ENCODE measurements around the gene PSMA2.

PSMA2 gene

DNA sequence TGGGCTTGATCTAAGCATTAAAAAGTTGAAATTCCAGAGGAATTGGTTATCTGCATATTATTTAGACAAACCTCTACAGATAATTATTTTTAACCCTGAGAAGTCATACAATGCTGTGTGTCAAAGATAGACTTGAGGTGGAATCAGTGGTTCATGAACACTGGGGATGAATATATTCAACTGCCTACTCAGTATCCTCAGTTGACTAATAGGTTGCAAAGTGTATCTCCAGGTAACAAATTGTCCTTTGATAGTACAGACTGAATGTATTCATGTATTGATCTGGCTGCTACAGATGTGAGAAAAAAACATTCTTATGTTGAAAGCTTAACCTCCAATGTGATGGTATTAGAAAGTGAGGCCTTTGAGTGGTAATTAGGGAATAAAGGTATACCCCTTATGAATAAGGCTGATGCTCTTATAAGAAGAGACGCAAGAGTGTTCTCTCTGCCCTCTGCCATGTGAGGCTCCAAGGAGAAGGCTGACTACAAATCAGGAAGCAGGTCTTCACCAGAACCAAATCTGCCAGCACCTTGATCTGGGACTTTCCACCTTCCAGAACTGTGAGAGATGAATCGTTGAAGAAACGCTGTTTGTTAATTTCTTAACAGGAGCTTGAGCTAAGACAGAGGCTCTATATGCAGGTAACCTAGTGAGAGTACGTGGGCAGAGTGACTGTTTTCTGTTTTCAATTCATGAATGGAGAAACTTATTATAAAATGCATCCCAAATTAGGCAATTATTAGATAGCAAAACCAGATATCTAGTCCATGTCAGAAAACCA is 7.7 kb upstream of the PSMA2 start:
- DNase-seq, result no peak

DNA sequence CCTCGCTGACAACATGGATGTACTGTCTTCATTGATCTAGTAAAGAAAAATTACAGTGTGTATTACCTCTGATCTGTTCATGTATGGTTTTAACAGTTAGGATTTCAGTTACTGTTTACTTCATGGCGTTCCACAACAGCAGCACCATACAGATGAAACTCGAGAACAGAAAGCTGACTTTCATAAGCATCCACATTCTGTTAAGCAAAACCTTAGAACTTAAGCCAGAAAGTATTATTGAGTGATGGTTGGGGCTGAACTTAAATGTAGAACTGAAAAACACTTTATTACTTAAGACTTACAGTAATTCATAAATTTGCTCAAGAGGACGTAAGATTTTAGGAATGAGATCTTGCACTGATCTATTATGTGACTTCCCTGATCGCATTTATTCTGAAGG is 3.9 kb upstream of the PSMA2 start:
- no peak for DNase-seq

DNA sequence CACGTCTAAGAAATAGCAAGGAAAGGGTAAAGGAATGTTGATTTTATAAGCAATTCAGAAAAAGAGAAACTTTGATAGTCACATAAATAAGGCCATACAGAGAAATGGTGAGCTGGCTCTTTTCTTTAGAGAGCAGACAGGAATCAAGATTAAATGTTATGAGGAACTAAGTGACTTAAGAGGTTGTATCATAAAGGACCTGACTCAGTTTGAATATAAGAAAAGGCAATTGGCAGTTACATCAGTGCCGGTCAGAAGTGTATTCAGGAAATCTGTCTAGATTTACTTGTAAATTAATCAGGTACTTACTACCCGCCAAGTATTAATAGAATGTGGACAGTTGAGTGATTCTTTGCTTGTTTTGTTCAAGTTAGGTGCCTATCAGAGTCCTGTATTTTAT is 2.3 kb upstream of the PSMA2 start:
- no peak for DNase-seq

DNA sequence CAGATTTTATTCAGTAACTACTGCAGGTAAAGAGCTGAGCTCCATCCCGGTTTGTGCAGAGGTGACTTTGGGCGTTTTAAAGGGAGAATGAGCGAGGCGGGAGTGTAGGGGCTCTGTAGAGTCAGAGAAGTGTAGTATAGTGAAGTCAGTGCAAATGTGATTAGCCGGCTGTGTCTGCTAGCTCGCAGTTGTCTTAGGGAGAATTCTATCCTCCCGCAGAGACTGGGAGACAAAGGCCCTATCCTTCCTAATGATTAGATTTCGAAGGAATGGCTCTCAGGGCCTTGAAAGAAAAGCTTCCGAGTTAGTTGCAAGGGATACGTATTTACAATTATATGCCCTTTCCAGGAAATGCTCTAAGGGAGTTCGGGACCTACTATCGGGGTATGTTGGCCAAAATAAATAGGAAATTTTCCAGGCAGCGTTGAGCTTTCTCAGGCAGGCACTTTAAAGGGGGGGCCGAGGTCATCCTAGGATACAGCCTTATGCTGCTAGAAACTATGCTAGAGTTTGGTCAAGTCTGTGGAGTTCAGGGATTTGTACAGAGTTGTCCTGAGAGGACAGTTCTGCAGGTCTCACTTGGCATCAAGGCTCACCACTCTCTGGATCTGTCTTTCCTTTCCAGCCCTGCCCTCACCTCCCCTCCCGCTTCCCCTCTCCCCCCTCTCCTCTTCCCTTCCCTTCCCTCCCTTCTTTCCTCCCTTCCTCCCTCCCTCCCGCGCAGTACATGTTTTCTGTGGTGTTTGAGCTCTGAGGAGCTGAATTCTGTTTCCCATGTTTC is 1.0 kb upstream of the PSMA2 start:
- peak; percentile 13 for DNase-seq

DNA sequence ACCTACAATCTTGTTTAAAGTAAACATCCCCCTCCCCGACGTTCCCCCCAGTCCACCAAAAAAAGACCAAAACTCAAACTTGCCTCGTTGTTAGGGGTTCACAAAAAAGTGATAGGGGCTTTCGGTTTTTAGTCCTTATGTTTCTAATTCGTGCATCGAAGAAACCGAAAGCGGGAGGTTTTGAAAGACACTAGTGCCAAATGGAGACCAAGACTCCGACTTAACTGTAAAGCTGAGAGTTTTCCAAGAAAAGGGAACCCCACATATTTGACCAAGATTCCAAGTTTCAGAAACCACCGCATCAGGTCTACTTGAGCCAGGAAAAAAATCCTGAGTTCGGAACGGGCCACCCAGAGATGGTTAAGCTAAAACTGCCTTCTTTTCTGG is 534 bp downstream of the PSMA2 start:
- peak; percentile 49 for DNase-seq

DNA sequence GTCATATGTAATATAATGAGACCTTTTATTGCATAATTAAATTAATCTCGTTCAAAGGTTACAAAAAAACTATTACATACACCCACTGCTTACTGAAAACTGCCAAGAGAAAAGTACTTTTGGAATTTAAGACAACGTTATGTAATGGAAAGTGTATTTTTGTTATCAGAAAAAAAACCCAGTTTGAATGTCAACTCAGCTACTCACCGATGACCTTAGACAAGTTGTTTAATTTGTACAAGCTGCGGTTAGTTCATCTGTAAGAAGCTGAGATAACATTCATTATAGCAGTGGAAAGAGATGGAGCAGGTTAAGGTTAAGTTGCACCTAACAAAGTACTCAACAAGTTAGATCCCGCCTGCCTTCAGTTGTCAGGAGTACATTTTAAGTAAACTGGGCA is 1.1 kb downstream of the PSMA2 start:
- no peak for DNase-seq

DNA sequence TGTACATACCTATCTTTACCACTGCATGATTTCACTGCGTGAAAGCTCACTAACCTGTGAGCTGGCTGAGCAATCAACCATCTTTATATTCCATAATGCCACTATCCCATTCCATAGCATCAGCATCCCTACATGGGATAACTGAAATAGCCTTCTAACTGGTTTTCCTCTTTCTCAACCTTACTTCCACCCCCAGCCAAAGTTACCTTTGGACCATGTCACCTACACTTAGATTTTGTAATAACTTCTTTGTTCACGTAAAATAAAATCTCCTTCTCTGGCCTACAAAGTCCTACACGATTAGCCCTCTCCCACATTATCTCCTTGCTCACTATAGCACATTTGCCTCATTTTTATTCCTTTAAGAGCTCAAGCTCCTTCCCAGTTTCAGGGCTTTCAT is 2.5 kb downstream of the PSMA2 start:
- no peak for DNase-seq

DNA sequence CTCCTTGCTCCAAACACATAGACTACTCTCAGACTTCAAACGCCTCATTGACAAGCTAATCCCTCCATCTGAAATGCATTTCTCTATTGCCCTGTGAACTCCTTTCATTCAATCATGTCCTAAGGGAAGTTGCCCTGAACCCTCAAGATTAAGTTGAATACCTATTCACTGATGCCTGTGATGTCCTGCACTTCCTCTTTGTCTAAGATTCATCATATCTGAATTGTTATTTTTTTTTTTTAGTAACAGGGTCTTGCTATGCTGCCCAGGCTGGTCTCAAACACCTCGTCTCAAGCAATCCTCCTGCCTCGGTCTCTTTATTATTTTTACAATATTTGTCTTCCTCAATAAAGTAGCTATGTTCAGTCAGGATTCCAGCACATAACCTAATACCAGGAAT is 3.2 kb downstream of the PSMA2 start:
- DNase-seq, result no peak

DNA sequence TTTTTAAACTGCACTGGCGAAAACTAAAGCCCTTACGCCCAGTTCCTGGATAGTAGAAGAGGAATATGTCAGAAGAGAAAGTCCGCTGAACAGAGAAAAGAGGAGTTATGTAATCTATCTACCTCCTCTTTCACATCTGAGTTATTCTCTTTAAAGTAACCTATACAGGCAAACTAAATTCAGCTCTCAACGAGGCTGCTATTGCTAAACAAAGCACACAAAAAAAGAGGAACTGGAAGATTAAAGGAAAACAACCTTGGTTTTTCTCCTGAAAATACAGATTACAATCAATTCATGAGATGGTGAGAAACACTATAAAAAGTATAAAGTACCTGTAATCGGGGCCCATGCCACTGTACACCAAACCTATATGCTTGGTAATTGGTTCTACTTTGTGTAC is 5.8 kb downstream of the PSMA2 start:
- no peak for DNase-seq

DNA sequence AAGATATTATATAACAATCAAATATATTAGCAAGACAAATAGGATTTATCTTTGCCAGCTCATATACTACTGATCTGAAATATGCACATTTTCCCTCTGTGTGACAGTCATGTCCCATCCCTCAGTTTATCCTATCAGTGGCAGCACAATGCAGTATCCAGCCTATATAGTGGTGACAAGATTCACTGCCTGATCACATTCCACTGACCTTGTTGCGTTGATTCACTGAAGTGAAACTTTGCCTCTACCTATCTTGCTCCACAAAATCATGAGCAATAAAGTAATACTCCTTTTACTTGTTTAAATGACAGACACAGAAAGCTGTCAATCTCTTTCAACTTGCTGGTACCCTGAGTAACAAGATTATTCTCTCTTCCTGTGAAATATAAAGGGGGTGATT is 6.3 kb downstream of the PSMA2 start:
- no peak for DNase-seq

DNA sequence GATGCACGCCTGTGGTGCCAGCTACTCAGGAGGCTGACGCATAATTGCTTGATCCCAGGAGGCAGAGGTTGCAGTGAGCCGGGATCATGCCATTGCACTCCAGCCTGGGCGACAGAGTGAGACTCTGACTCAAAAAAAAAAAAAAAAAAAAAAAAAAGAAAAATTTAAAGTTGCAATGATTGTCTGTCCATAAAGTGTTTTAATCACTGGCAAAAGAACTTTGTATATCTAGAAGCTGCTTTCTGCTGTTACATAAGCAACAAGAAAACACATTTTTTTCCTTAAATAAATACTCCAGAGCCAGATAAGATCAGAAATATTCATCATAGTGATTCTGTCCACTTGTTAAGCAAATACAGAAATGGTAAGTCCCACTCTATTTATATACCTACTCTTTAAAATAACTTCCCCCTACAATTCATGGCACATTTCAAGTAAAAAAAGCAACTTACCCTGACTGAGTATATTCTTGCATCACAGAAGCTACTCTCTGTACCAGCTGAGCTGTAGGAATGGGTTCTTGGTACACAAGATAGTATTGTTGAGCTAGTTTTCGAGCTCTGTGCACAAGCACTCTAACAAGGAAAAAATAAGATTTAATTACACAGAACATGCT is 7.6 kb downstream of the PSMA2 start:
- no peak for DNase-seq

DNA sequence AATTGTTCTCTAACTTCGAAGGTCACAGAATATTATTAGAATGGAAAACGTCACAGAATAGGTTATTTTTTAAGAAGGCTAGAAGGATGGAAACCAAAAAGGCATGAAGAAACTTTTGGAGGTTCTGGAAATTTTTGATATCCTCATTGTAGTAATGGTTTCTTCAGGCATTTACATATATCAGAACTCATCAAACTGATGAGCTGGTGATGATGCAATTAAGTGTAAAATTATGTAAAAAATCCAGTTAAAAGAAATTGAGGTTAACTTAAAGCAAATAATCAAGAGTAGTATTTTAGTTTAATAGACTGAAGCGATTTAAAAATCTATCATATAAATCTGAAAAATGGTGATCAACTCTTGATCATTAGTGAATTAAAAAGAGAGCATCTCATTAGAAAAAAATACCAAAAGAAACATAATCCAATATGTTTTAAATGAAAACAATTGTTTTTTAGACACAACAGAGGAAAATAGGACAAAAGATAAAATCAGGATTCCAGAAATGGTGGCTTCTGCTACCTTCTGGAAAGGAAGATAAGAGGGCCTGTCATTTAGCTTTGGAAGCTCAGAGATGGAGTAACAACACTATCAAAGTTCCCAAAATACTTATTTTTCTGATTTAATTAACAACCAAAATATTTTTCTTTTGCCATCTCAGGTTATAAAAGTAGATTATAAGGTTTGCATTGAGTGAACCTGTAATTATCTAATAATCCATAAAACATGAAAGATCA is 9.8 kb downstream of the PSMA2 start:
- DNase-seq, result no peak

DNA sequence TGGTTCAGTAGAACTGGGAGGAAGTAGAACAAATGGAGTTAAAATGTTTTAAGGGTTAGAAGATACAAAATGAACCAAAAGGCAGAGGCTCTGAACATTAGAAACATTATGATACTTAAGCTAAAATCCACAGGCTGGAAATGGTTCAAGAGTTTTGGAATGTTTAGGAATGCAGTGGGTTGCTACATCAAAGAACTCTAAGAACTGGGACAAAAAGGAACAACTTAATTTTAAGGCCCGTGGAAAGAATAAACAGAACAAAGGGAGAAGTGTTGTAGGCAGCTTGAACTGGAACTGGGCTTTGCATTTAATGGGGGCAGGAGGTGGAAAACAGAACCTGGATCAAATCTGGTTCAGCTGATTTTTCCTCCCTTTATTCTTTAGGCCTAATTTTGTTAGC is 16.6 kb downstream of the PSMA2 start:
- DNase-seq, result no peak

DNA sequence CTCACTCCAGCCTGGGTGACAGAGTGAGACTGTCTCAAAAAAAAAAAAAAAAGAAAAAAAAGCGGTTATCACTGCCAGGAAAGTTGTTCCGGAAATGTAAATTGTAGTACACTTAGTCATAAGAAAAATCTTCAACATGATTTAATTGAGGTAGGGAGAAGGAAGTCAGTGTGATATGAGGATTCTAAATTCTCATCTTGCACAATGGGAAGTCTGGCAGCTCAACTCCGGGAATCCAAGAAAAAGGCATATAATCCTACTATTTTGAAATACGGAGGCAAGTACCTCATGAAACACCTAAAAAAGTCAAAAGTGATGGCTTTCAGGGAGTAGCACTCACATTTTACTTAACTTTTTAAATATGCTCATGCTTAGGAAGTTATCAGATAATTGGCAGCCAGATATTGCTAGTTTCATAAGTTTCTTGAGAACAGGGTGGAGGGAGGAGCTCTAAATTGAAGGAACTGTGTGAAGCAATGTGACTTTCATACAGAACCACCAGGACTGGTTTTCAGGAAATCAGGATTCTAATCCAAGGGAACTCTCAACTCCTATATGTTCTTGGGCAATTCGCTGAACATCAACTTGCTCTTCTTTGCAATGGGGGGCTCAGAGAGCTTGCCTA is 17.4 kb downstream of the PSMA2 start:
- DNase-seq, result no peak

DNA sequence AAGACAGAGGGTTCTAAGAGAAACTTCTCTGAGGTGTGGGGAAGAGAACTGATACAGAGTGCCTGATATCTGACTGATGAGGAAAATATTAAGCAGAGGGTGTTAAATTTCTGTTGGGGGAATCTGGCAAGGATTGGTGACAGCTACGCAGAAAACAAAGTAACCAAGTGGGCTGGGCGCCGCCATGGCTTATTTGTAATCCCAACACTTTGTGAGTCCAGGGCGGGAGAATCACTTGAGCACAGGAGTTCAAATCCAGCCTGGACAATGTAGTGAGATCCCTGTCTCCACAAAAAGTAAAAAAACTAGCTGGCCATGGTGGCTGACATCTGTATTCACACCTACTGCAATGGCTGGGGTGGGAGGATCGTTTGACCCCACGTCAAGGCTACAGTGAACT is 18.0 kb downstream of the PSMA2 start:
- no peak for DNase-seq

DNA sequence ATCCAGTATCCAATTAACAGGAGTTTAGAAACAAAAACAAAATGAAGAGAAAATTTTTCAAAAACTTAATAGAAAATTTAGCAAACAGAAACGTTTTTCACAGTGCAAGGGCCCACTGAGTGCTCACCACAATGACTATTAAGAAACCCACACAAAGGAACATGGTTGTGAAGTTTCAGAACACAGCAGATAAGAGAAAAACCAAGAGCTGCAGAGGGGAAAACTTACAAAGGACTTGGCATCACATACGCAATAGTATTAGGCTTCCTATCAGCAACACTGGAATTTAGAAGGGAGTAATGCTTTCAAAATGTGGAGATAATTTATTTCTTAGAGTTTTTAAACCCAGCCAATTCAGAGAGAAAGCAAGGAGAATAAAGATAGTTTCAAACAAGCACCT is 18.4 kb downstream of the PSMA2 start:
- DNase-seq, result no peak

DNA sequence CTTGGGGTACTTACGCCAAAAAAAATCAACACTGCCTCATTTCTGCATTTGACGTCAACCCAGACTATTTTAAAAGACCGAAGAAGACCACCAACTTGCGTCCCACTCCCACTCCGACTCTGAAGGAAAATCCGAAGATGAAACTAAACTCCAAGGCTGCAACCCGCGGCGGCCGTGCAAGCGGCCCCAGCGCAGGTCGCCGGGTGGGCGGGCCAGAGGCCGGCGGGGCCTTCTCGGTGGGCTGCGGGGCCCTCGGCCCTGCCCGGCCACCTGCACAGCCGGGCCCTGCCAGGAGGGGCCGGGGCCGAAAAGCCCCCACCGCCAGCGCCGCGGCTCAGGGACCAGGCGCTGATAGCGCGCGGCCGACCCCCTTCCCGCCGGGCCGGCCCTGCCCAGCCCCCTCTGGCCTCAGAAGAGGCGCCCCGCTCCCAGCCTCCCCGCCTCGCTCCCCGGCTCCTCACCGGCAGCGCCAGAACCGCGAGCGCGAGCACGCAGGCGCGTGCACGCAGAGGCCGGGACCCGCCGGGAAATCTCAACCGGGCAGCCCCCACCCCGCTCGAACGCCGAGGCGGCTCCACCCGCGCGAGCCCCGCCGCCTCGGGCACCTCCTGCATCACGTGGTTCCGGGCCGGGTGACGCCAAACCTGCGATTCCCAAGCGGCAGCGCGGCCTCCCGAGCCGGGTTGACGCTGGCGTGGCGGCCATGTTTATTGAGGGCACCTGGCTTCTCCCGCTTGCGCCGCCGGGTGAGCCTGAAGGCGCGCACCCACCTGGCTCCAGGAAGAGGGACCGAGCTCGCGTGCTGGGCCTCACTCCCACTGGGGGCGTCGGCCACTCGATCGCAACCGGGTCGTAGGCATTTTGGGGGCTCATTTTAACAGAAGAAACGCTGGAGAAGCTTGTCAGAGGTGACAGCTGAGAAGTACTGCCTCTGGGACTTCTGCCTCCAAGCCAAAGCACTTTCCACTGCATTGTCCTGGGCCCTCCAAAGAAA is 20.2 kb downstream of the PSMA2 start, which contains the start of gene C7orf25:
Gene C7orf25, minus strand, starts transcription at position 617 of the 994 bp plus-strand sequence. CDS start 1,170 bp downstream, outside the sequence.
- DNase-seq, result peak; percentile 95

DNA sequence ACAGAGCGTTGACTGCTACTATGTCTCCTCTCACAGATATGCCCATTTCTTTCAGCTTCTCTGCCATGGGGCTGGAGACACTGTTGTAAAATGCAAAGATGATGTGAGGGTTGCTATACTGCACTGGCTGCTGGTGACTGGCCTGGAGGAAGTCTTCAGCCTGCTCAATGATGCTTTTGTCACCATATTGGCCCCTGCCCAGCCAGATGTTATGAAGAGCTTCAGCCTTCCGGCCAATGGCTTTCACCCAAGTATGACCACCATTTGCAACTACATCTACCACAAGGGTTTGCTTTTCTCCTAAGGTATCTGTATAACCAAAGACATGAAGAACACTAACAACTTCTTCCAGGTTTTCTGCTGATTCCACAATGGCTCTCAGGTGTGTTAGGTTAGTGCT is 21.7 kb downstream of the PSMA2 start:
- DNase-seq, result no peak

DNA sequence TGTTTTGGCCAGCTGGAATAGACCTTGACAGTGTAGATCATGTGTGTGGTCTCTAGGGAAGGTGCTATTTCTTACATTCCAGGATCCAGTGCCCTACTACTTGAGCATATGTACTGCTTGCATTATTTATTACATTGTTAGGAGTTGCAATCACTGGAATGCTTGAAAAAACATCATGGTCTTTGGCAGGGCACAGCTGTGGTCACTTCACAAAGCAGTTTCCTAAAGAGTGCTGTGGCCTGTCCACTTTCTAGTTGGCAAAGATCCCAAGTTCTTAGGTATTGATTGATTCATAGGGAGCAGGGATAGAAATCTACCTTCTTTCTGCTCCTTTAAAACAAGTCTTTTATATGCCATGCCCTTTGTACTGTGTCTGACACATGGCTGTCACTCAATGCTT is 24.7 kb downstream of the PSMA2 start:
- no peak for DNase-seq

DNA sequence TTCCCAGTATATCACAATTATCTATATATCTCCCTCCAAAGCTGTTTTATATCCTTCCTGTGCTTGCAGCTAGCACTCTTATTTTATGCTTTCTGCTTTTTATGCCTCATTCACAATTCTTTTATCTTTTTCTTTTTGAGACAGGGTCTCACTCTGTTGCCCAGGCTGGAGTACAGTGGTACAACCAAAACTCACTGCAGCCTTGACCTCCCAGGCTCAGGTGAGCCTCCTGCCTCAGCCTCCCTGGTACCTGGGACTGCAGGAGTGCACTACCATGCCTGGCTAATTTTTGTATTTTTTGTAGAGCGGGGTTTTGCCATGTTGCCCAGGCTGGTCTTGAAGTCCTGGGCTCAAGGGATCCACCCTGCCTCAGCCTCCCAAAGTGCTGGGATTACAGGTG is 25.8 kb downstream of the PSMA2 start:
- no peak for DNase-seq

DNA sequence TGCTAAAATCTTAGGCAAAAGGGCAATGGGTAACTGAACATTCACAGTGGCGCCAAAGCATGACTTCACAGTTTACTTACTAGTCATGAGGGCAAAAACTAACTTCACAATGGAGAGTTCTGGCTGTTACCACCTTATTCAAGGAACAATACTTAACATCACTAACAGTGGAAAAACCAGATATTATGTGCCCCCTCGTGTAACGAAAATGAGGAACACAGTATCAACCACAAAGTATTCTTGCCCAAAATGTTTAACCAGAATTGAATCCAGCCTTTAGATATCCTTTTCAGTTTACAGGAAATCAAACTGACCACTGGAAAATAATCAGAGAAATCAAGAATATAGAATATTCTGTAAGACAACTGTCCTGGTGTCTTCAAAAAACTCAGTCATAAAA is 29.6 kb downstream of the PSMA2 start:
- no peak for DNase-seq

DNA sequence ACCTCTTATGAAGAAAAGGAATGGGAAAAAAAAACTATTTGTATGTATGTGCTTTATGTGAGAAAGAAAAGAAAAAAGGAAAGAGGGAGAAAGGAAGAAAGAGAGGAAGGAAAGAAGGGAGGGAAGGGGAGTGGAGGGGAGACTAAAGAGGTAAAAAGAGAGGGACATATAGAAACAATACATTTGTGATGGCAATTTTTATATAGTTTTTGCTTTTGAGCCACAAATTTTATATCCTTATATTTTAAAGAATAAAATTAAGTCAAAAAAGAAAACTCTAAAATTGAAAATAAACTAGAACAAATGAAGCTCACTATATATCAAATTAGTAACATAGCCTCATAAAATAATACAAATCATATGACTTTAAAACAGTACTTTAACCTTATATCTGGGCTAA is 31.1 kb downstream of the PSMA2 start:
- DNase-seq, result no peak
